Central memory CD8-positive, alpha-beta T cell (primary cell): ENCODE results near the gene EIF3K.
"Not testable (repeated sequence)": the region's sequence is repeated elsewhere in the genome, so short reads cannot be mapped to it uniquely, and the experiment has no call there.

Experiments
- ATAC-seq: fragments of 150-1000 bp; cut with Tn5 transposase; replicated peaks from 2 replicates; pipeline ENCODE4 v1.10.0; 2022; ENCODE audit warnings: mild to moderate bottlenecking, moderate FRiP score, moderate number of reproducible peaks; ENCODE audit not compliant: poor library complexity, severe bottlenecking; ENCODE audit errors: extremely low read depth
- DNase-seq, 2 donors: peaks; one replicate each; pipeline ENCODE4 v3.0.0; 2021; ENCODE audit warnings: low spot score in 2 of 2
- H3K27ac Mint-ChIP-seq: one replicate; pipeline ENCODE4 v1.8.0; 2022; ENCODE audit warnings: low read depth, mild to moderate bottlenecking, moderate library complexity, mixed read lengths
- H3K27me3 Mint-ChIP-seq: one replicate; pipeline ENCODE4 v1.8.0; 2022; ENCODE audit warnings: mixed read lengths
- H3K36me3 Mint-ChIP-seq: one replicate; pipeline ENCODE4 v1.8.0; 2022; ENCODE audit warnings: mild to moderate bottlenecking, moderate library complexity, mixed read lengths; ENCODE audit not compliant: insufficient read depth
- H3K4me1 Mint-ChIP-seq: one replicate; pipeline ENCODE4 v1.8.0; 2022; ENCODE audit warnings: mixed read lengths
- H3K4me3 Mint-ChIP-seq: one replicate; pipeline ENCODE4 v1.8.0; 2022; ENCODE audit warnings: mild to moderate bottlenecking, moderate library complexity, mixed read lengths
- H3K9me3 Mint-ChIP-seq: one replicate; pipeline ENCODE4 v1.8.0; 2022; ENCODE audit warnings: mixed read lengths

The EIF3K gene

DNA sequence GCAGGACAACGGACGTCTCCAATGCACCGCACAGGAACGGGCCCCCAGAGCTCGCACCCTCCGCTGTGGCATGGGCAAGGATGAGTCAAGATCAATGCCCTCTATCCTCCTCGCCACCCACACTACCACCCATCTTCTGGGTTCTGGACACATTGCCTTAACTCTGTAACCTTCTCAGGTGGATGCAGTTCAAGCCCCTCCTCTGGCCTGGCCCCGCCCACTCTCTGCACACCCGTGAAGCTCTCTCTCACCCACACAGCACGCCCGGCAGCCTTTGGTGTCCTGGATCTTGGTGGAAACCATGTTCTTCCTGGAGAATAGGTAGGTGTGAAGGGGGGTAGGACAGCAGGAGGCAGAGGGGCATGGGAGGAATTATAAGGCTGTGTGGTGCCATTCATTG is 21.9 kb upstream of the EIF3K start:
- Mint-ChIP-seq H3K4me3 (no peak overlapping the region), H3K27me3 (no peaks in the 10 kb centered on the region), H3K4me1 (peaks cover 15% of the 10 kb centered on the region), H3K27ac (no peak overlapping the region), H3K9me3 (no peaks in the 10 kb centered on the region), H3K36me3 (peaks cover 54% of the 10 kb centered on the region)
- no peak for DNase-seq
- ATAC-seq = no peak

DNA sequence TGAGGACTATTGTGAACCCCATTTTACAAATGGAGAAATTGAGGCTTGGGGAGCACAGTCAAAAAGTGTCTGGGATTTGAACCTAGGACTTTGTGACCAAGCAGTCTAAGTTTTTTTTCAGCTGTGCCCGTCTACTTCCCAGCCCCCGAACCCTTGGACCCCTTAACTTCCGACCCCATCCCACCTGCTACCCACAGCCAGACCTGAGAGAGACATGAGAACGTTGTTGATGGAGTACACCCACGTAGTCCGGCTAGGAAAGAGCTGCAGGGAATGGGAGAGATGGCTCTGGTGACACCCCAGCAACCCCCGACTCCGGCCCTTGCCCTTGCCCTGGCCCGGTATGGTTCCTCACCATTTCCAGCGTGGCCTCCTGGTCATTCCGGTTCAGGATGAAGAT is 19.3 kb upstream of the EIF3K start:
- Mint-ChIP-seq H3K27me3 (no peaks in the 10 kb centered on the region), H3K4me1 (peaks cover 15% of the 10 kb centered on the region), H3K9me3 (no peaks in the 10 kb centered on the region), H3K4me3 (no peak overlapping the region), H3K27ac (peak overlapping the region; percentile 56), H3K36me3 (peaks cover 48% of the 10 kb centered on the region)
- ATAC-seq (no peak), DNase-seq (no peak)

DNA sequence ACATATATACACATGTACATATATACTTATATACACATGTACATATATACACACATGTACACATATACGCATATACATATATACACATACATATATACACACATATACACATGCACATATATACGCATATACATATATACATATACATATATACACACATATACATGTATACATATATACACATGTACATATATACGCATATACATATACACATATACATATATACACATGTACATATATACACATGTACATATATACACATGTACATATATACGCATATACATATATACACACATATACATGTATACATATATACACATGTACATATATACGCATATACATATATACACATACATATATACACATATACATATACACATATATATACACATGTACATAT is 16.1 kb upstream of the EIF3K start:
- Mint-ChIP-seq H3K4me1 (peaks cover 30% of the 10 kb centered on the region), H3K36me3 (peaks cover 56% of the 10 kb centered on the region)
- H3K27me3 Mint-ChIP-seq, H3K4me3 Mint-ChIP-seq, H3K27ac Mint-ChIP-seq, H3K9me3 Mint-ChIP-seq, DNase-seq, ATAC-seq: not testable (repeated sequence)

DNA sequence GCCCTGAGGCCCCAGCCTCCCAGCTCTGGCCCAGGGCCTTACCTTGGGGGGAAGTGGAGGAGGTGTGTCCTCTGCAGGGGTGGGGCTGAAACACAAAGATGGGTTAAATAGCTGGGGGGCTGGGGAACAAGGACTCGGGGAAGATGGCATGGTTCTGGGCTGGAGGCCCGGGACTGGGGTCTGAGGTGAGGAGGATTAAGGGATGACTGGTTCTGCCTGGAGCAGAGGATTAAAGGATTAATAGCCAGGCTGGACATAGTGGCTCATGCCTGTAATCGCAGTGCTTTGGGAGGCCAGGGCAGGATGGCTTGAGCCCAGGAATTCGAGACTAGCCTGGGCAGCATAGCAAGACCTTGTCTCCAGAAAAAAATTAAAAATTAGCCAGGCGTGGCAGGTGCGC is 12.9 kb upstream of the EIF3K start:
- Mint-ChIP-seq H3K4me1 (peaks cover 26% of the 10 kb centered on the region), H3K27ac (peak overlapping the region; percentile 77), H3K27me3 (no peaks in the 10 kb centered on the region), H3K36me3 (peaks cover 66% of the 10 kb centered on the region), H3K4me3 (no peak overlapping the region), H3K9me3 (no peaks in the 10 kb centered on the region)
- DNase-seq = no peak
- ATAC-seq = no peak

DNA sequence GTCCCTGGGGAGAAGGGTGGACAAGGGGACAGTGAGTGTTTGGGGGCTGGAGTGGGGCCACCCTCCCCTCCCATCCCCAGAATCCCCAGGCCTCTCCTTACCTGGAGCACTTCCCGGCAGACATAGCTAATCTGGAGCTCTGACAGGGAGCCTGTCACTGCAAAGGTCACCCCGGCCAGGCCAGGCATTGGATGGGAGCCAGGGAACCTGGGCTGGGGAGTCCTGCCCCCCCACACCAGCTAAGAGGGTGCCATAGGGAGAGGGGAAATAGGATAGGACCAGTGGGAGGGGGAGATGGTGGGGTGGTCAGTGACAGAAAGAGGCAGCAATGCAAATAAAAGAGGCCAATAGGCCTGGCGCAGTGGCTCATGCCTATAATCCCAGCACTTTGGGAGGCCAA is 4.7 kb upstream of the EIF3K start:
- Mint-ChIP-seq H3K4me1 (peaks cover 58% of the 10 kb centered on the region), H3K27ac (peak overlapping the region; percentile 78), H3K27me3 (no peaks in the 10 kb centered on the region), H3K9me3 (no peaks in the 10 kb centered on the region), H3K36me3 (peaks cover 61% of the 10 kb centered on the region), H3K4me3 (peak overlapping the region; percentile 97)
- no peak for DNase-seq
- no peak for ATAC-seq

DNA sequence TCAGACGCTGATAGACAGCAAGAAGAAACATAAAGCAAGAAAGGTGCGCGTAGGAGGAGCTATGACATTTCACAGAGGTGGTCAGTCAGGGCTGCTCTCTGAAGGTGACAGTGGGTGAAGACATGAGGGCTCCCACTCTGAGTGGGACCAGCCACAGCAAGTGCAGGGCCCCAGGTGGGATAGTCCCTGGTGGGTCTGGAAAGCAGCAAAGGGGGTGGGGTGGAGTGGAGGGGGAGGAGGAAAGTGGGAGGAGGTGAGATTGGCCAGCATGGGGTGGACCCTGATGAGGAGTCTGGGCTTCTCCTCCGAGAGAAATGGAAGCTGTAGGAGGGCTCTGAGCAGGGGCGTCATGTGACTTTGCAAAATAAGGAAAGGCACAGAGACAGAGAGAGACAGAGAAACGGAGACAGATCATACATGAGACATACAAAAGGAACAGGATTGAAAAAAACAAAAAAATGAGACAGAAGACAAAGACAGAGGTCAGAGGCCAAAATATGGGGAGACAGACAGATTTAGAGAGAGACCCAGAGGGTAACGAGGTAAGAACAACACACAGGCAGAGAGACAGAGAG is 3.9 kb upstream of the EIF3K start:
- ATAC-seq (no peak), DNase-seq (no peak)
- Mint-ChIP-seq H3K9me3 (no peaks in the 10 kb centered on the region), H3K4me1 (peaks cover 66% of the 10 kb centered on the region), H3K27me3 (no peaks in the 10 kb centered on the region), H3K27ac (peak overlapping the region; percentile 76), H3K36me3 (peaks cover 57% of the 10 kb centered on the region), H3K4me3 (peak overlapping the region; percentile 97)

DNA sequence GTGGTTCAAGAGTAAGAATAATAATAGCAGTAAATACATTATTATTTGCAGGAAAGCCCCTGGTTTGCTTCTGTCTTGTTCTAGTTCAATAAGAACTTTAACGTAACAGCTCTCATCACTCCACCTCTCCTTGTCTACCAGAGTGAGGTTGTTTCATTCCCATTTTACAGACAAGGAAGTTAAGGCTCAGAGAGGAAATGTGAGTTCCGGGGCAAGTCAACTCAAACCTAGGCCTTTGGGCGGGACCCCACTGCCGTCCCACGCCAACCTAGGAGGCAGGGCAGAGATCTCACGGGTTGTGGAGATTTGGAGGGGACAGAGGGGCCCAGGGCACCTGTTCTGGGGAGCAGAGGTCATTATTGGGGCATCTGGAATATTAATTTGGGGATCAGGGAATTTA is 2.7 kb upstream of the EIF3K start:
- ATAC-seq = no peak
- peaks cover 53% of the 10 kb centered on the region for H3K36me3 Mint-ChIP-seq
- peak overlapping the region; percentile 99 for H3K27ac Mint-ChIP-seq
- no peaks in the 10 kb centered on the region for H3K27me3 Mint-ChIP-seq
- peaks cover 65% of the 10 kb centered on the region for H3K4me1 Mint-ChIP-seq
- peak overlapping the region; percentile 97 for H3K4me3 Mint-ChIP-seq
- H3K9me3 Mint-ChIP-seq = no peaks in the 10 kb centered on the region
- DNase-seq = no peak

DNA sequence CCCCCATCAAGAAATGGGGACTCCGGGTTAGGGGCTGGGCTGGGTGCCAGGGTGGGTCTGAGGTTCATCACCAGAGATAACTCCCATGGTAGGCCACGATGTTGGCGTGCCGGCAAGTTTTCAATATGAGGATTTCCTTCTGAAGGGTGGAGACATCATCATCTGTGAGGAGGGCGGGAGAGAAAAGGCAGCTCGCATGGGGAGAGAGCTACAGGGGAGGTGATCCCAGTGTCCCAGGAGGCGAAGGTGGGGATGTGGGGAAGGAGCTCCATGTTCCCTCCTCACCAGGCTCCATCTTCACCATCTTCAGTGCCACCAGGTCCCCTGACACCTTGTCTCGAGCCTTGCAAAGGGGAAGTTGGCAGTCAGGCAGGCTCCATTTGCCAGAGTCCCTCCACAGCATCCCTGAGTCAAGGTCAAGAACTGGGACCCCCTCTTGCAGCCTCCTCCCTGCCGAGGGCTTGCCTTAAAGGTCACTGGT is 1.7 kb upstream of the EIF3K start:
- peaks cover 55% of the 10 kb centered on the region for H3K36me3 Mint-ChIP-seq
- no peak for DNase-seq

DNA sequence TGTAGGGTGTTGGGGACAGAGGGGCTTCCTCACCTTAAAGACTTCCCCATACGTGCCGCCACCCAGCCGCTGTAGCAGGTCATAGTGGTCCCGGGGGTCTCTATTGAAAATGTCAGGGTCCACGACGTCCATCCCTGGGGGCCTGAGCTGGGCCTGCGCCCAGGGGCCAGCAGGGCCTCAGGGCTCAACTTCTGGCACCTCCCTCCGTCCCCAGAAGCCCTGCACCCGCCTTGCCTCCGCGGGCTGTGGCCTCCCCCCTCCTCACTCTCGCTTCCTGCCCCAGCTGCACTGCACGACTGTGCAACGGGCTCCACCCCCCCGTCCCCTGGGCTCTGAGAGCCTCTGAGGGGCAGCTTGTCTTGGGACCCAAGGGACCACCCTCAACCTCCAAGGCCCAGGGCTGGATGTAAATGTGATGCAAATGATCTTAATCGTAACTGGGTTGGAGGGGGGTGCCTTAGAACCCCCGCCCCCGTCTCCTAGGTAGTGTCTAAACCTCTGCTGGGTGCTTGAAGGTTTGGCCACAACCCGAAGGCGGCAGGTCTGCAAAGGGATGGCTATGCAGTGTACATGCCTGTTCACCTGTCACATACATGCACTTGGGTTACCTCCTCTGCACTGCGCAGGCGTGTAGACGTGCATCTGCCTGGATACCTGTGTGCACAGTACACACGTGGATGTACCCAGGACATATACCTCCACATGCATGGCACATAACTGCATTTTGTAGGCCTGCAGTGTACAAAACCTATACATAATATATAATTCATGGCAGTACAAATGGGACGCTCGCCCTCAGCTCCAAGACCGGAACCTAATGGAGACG is 1.0 kb upstream of the EIF3K start, which contains the start of gene MAP4K1:
TSS of gene MAP4K1 (minus strand) at position 190 of the 826 bp plus-strand sequence. CDS start at position 132, 58 bp downstream.
- H3K4me3 Mint-ChIP-seq = peak within 1 kb of the TSS; percentile 97
- no peaks in the 10 kb centered on the region for H3K27me3 Mint-ChIP-seq
- H3K36me3 Mint-ChIP-seq = peaks cover 52% of the 10 kb centered on the region
- no peaks in the 10 kb centered on the region for H3K9me3 Mint-ChIP-seq
- H3K4me1 Mint-ChIP-seq = peaks cover 56% of the 10 kb centered on the region
- H3K27ac Mint-ChIP-seq = peak within 1 kb of the TSS; percentile 99
- peak; percentile 42 to 45 for DNase-seq
- peak; percentile 66 for ATAC-seq

More for the DNA sequence above, 1.7 kb upstream of the EIF3K start:
- peaks cover 62% of the 10 kb centered on the region for H3K4me1 Mint-ChIP-seq
- peak overlapping the region; percentile 99 for H3K27ac Mint-ChIP-seq
- ATAC-seq = no peak
- no peaks in the 10 kb centered on the region for H3K9me3 Mint-ChIP-seq
- H3K27me3 Mint-ChIP-seq = no peaks in the 10 kb centered on the region
- H3K4me3 Mint-ChIP-seq = peak overlapping the region; percentile 97

DNA sequence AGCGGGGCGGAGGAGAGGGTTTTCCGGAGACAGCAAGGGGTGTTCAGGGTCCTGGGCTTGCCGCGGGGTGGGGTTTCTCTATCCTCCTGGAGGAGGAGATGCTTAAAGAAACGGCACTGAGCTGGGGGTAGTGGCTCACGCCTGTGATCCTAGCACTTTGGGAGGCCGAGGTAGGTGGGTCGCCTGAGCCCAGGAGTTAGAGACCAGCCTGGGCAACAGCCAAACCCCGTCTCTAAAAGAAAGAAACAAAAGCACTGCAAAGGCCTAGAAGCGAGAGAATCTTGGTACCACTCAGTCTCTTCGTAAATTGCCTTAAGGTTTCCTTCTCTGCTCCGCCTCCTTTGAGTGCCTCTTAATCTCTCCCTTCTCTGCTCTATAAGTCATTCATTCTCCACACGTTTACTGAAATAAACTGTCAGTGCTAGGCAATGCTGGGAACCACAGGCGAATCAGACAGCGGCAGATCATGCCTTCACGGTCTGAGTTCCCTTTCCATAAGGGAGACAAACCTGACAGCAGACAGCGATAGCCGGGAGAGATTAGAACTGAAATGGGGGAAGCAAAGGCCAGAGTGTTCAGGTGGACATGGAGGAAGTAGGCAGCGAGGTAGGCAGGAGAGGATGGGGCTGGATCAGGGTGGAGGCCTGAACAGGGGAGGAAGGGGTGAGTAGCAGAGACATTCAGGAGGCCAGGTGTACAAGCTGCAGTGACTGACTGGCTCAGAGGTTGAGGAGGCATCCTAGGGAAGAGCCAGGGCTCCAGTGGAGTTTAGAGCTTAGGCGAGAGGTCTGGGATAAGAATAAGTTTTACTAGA is 580 bp downstream of the EIF3K start:
- Mint-ChIP-seq H3K27me3 (no peaks in the 10 kb centered on the region), H3K9me3 (no peaks in the 10 kb centered on the region), H3K27ac (peak overlapping the region; percentile 97), H3K4me1 (peaks cover 49% of the 10 kb centered on the region), H3K36me3 (peaks cover 51% of the 10 kb centered on the region), H3K4me3 (peak overlapping the region; percentile 97)
- ATAC-seq (no peak), DNase-seq (no peak)

DNA sequence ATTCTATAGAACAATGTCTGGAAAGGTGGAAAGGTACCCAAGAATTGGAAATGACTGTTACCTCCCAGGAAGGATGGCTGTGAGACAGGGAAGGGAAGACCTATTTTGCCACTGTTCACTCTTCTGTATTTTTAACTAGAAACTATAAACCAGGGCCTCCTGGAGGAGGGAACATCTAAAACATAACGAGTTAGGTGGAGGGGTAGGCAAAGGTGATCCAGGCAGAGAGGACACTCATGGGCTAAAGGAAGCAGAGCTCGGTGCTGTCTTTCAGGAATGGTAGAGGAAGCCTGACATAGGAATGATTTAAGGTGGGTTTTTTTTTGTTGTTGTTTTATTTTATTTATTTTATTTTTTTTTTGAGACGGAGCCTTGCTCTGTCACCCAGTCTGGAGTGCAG is 5.8 kb downstream of the EIF3K start:
- no peak for ATAC-seq
- Mint-ChIP-seq H3K36me3 (peaks cover 74% of the 10 kb centered on the region), H3K27ac (no peak overlapping the region), H3K4me3 (no peak overlapping the region), H3K9me3 (no peaks in the 10 kb centered on the region), H3K4me1 (peaks cover 15% of the 10 kb centered on the region), H3K27me3 (no peaks in the 10 kb centered on the region)
- DNase-seq = no peak

DNA sequence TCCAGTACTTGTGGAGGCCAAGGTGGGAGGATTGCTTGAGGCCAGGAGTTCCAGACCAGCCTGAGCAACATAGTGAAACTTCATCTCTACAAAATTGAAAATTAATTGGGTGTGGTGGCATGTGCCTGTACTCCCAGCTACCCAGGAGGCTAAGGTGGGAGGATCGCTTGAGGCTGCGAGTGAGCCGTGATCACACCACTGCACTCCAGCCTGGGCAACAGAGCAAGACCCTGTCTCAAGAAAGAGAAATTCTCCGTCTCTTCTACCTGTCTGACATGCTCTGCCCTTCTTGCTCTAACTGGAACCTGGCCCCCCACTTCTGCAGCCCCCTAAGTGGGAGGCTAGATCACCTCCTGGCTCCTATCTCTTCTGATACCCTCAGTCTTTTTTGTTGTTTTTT is 7.4 kb downstream of the EIF3K start:
- H3K36me3 Mint-ChIP-seq = peaks cover 71% of the 10 kb centered on the region
- ATAC-seq = no peak
- H3K27ac Mint-ChIP-seq = no peak overlapping the region

More for the DNA sequence above, 7.4 kb downstream of the EIF3K start:
- DNase-seq = no peak
- H3K27me3 Mint-ChIP-seq = no peaks in the 10 kb centered on the region
- H3K4me1 Mint-ChIP-seq = peaks cover 9% of the 10 kb centered on the region
- H3K4me3 Mint-ChIP-seq = no peak overlapping the region
- no peaks in the 10 kb centered on the region for H3K9me3 Mint-ChIP-seq
